Immature natural killer cell (primary cell): ENCODE results near the gene TRIP13. TPM values are rescaled to one million over a fixed set of nuclear protein-coding genes. Genes with fewer than 3 reads are reported as not detected.
"Not testable (repeated sequence)": the region's sequence is repeated elsewhere in the genome, so short reads cannot be mapped to it uniquely, and the experiment has no call there.

Source experiments
- DNase-seq, 3 donors: peaks; one replicate each; pipeline ENCODE4 v3.0.0; 2022; ENCODE audit warnings: mixed read lengths in 1 of 3
- H3K27ac Mint-ChIP-seq, 6 donors: one replicate each; pipeline ENCODE4 v1.8.0; 2020; ENCODE audit warnings: mixed read lengths in 6 of 6, mild to moderate bottlenecking in 5 of 6, inconsistent platforms in 4 of 6, moderate library complexity in 3 of 6
- H3K27me3 Mint-ChIP-seq, 3 donors: one replicate each; pipeline ENCODE4 v1.8.0; 2020 to 2021; ENCODE audit warnings: low read depth in 3 of 3, mild to moderate bottlenecking in 3 of 3, mixed read lengths in 3 of 3, moderate library complexity in 3 of 3, inconsistent platforms in 1 of 3
- H3K36me3 Mint-ChIP-seq, 3 donors: one replicate each; pipeline ENCODE4 v1.8.0; 2020; ENCODE audit warnings: mixed read lengths in 3 of 3, inconsistent platforms in 2 of 3, mild to moderate bottlenecking in 2 of 3
- H3K4me1 Mint-ChIP-seq, 2 donors: one replicate each; pipeline ENCODE4 v1.8.0; 2020; ENCODE audit warnings: inconsistent platforms in 2 of 2, mild to moderate bottlenecking in 2 of 2, mixed read lengths in 2 of 2, moderate library complexity in 1 of 2
- H3K4me3 Mint-ChIP-seq, 5 donors: one replicate each; pipeline ENCODE4 v1.8.0; 2020; ENCODE audit warnings: mild to moderate bottlenecking in 5 of 5, mixed read lengths in 5 of 5, inconsistent platforms in 3 of 5, moderate library complexity in 3 of 5
- H3K9me3 Mint-ChIP-seq, 6 donors: one replicate each; pipeline ENCODE4 v1.8.0; 2020; ENCODE audit warnings: mild to moderate bottlenecking in 6 of 6, mixed read lengths in 6 of 6, inconsistent platforms in 4 of 6, moderate library complexity in 3 of 6
- polyA plus RNA-seq, 3 donors: library from polyadenylated mRNA; unstranded; fragments of 300-500 nt; fragmentation: Illumina TruSeq; gene quantifications; one replicate each; pipeline ENCODE4 v1.2.3, GENCODE V29; 2021

TRIP13 gene
- polyA plus RNA-seq, 3 donors from 2014 or later, result 0.41 to 2.1 (median 0.72) TPM

GRCh38 chr5:929596-929995, 36.9 kb downstream of the TRIP13 start:
- Mint-ChIP-seq H3K4me3 (no peak overlapping the region), H3K27ac (no peak overlapping the region), H3K4me1 (peaks cover 3 to 5% of the 10 kb centered on the region in 2 donors), H3K9me3 (no peaks in the 10 kb centered on the region), H3K27me3 (peaks cover 6 to 16% (median 6%) of the 10 kb centered on the region in 3 donors), H3K36me3 (no peaks in the 10 kb centered on the region)
- DNase-seq, result no peak

- Mint-ChIP-seq H3K36me3 (no peaks in the 10 kb centered on the region), H3K4me3 (no peak overlapping the region), H3K4me1 (peaks cover 3 to 5% of the 10 kb centered on the region in 2 donors), H3K27me3 (peaks cover 2 to 16% (median 2%) of the 10 kb centered on the region in 3 donors), H3K9me3 (no peaks in the 10 kb centered on the region), H3K27ac (no peak overlapping the region)
- no peak for DNase-seq
These were observed 38.2 kb downstream of the TRIP13 start for GRCh38 chr5:930866-931265.

GRCh38 chr5:931570-932145, 39.0 kb downstream of the TRIP13 start:
- H3K27ac Mint-ChIP-seq, result no peak overlapping the region
- no peak for DNase-seq
- no peaks in the 10 kb centered on the region for H3K9me3 Mint-ChIP-seq
- H3K27me3 Mint-ChIP-seq, result peaks cover 0 to 9% (median 2%) of the 10 kb centered on the region in 3 donors
- H3K4me1 Mint-ChIP-seq, result peaks cover 0 to under 1% of the 10 kb centered on the region in 2 donors
- H3K36me3 Mint-ChIP-seq, result no peaks in the 10 kb centered on the region
- no peak overlapping the region for H3K4me3 Mint-ChIP-seq

GRCh38 chr5:932151-932627, 39.5 kb downstream of the TRIP13 start:
- Mint-ChIP-seq H3K4me1 (no peaks in the 10 kb centered on the region), H3K4me3 (no peak overlapping the region), H3K27me3 (peaks cover 0 to 9% (median under 1%) of the 10 kb centered on the region in 3 donors), H3K27ac (no peak overlapping the region), H3K9me3 (no peaks in the 10 kb centered on the region), H3K36me3 (no peaks in the 10 kb centered on the region)
- no peak for DNase-seq

GRCh38 chr5:932628-933250, 40.1 kb downstream of the TRIP13 start:
- DNase-seq, result no peak
- H3K36me3 Mint-ChIP-seq, result no peaks in the 10 kb centered on the region
- H3K27me3 Mint-ChIP-seq, result peaks cover 0 to 7% (median 0%) of the 10 kb centered on the region in 3 donors

GRCh38 chr5:933251-933861, 40.7 kb downstream of the TRIP13 start:
- Mint-ChIP-seq H3K4me3 (no peak overlapping the region), H3K4me1 (no peaks in the 10 kb centered on the region), H3K27ac (no peak overlapping the region), H3K27me3 (peaks cover 0 to 4% (median under 1%) of the 10 kb centered on the region in 3 donors), H3K36me3 (no peaks in the 10 kb centered on the region), H3K9me3 (no peaks in the 10 kb centered on the region)
- DNase-seq, result no peak

More at GRCh38 chr5:932628-933250, 40.1 kb downstream of the TRIP13 start:
- H3K27ac Mint-ChIP-seq, result no peak overlapping the region
- H3K4me3 Mint-ChIP-seq, result no peak overlapping the region
- no peaks in the 10 kb centered on the region for H3K9me3 Mint-ChIP-seq
- H3K4me1 Mint-ChIP-seq, result no peaks in the 10 kb centered on the region

GRCh38 chr5:933951-934350, 41.3 kb downstream of the TRIP13 start:
- not testable (repeated sequence) for H3K4me1 Mint-ChIP-seq, H3K4me3 Mint-ChIP-seq, H3K27me3 Mint-ChIP-seq, DNase-seq, H3K27ac Mint-ChIP-seq, H3K36me3 Mint-ChIP-seq, H3K9me3 Mint-ChIP-seq

- H3K4me3 Mint-ChIP-seq, H3K27me3 Mint-ChIP-seq, H3K4me1 Mint-ChIP-seq, DNase-seq, H3K36me3 Mint-ChIP-seq, H3K9me3 Mint-ChIP-seq, H3K27ac Mint-ChIP-seq: not testable (repeated sequence)
These were observed 41.8 kb downstream of the TRIP13 start for GRCh38 chr5:934381-934967.

GRCh38 chr5:935510-936084, 42.9 kb downstream of the TRIP13 start:
- no peaks in the 10 kb centered on the region for H3K4me1 Mint-ChIP-seq
- H3K27me3 Mint-ChIP-seq, result peaks cover 0 to 2% (median 1%) of the 10 kb centered on the region in 3 donors
- DNase-seq, result no peak
- H3K36me3 Mint-ChIP-seq, result no peaks in the 10 kb centered on the region
- no peaks in the 10 kb centered on the region for H3K9me3 Mint-ChIP-seq
- H3K27ac Mint-ChIP-seq, result no peak overlapping the region
- H3K4me3 Mint-ChIP-seq, result no peak overlapping the region

- no peak overlapping the region for H3K27ac Mint-ChIP-seq
- H3K36me3 Mint-ChIP-seq, result no peaks in the 10 kb centered on the region
- H3K27me3 Mint-ChIP-seq, result peaks cover 0 to 2% (median 1%) of the 10 kb centered on the region in 3 donors
- no peak overlapping the region for H3K4me3 Mint-ChIP-seq
- no peaks in the 10 kb centered on the region for H3K4me1 Mint-ChIP-seq
- DNase-seq, result no peak
- H3K9me3 Mint-ChIP-seq, result no peaks in the 10 kb centered on the region
These were observed 43.8 kb downstream of the TRIP13 start for GRCh38 chr5:936149-937144.

- H3K4me1 Mint-ChIP-seq, result no peaks in the 10 kb centered on the region
- no peaks in the 10 kb centered on the region for H3K9me3 Mint-ChIP-seq
- H3K27ac Mint-ChIP-seq, result no peak overlapping the region
- DNase-seq, result no peak
- no peaks in the 10 kb centered on the region for H3K36me3 Mint-ChIP-seq
- H3K27me3 Mint-ChIP-seq, result peaks cover 0 to 1% (median 1%) of the 10 kb centered on the region in 3 donors
- H3K4me3 Mint-ChIP-seq, result no peak overlapping the region
These were observed 44.7 kb downstream of the TRIP13 start for GRCh38 chr5:937151-937924.

- Mint-ChIP-seq H3K36me3 (no peaks in the 10 kb centered on the region), H3K27me3 (peaks cover 0 to 6% (median 1%) of the 10 kb centered on the region in 3 donors), H3K4me1 (no peaks in the 10 kb centered on the region), H3K27ac (no peak overlapping the region), H3K9me3 (no peaks in the 10 kb centered on the region), H3K4me3 (no peak overlapping the region)
- no peak for DNase-seq
These were observed 46.7 kb downstream of the TRIP13 start for GRCh38 chr5:939368-939767.
